Stimulated activated naive CD4-positive, alpha-beta T cell treated with Interleukin-2 at 50 U/mL for 16 hours (primary cell): ENCODE measurements around the gene DLX2.
A peak's percentile ranks its signal among the peaks of the same experiment; 100 is the strongest.

Experiments used
- DNase-seq: peaks from one replicate; lab custom pipeline; 2025; lab: John Stamatoyannopoulos, UW

The DLX2 gene

DNA sequence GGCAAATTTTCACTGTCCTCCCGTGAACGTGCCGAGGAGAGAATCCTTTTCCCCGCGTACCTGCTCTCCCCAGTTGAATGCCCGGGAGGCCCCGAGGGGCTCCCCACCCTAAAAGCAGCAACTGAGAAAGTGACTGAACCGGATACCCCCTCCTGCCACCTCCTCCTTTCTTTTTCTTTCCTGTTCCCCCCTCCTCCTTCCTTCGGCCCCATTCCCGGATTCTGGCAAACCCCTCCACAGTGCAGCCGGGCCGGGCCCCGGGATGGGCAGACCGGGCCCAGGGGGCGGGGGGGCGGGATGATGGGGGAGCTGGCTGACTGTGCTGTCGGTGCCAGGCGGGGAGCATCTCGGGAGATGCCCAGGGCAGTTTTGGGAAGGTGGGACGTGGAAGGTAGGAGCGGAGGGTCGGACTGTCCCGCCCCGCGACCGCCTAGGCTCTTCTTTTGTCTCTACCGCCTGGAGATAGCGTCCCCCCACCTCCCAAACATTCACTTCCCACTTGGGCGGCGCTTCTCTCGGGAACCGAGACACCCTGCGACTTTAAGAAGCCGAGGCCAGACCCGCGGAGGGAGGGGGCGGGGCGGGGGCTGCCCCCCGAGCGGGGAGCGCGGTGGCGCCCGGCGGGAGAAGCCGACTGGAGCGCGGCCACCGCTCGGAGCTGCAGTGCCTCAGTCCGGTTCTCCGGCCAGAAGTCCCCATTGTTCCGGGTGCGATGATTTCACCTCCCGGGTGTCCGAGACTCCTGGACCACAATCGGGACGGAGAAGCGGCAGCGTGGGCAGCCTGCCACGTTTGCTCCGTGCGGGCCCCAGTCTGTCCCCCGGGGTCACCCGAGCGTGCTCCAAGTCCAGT is 8.2 kb downstream of the DLX2 start:
- DNase-seq: no peak

DNA sequence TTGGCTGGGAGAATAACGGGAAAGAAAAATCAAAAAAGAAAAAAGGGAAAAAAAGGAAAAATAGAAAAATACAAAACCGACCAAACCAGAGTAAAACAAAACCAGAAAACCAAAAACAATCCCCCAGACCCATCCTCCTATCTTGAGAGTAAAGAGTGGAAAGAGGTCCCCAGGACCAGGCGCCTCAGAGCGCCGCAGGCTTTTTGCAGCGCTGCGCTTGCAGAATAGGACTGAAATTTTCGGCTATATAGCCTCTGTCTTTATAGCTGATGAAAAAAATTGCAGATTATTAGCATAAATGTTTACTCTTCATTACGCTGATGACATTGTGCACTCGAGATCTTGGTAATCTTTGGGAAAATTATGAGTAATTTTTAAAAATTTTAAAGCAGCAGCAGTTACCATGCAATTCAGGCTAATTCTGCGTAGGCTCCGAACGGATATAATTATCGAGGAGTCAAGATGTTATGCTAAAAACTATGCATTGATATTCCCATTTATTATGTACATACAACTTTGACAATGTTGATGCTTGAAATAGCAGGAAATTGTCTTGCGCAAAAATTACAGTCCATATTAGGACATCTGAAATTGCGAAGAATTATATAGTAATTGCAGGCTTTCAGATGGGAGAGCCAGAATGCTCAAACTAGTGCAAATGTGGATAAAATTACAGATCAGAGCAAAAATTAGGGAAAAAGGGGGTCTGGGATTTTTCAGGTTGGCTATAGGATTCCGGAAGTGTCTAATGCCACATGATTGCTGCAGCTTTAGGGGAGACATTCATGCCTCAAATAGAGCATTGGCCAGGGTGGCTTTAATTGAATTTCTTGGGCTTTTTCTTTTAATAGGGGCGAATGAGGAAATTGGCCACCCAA is 9.0 kb downstream of the DLX2 start:
- no peak for DNase-seq

DNA sequence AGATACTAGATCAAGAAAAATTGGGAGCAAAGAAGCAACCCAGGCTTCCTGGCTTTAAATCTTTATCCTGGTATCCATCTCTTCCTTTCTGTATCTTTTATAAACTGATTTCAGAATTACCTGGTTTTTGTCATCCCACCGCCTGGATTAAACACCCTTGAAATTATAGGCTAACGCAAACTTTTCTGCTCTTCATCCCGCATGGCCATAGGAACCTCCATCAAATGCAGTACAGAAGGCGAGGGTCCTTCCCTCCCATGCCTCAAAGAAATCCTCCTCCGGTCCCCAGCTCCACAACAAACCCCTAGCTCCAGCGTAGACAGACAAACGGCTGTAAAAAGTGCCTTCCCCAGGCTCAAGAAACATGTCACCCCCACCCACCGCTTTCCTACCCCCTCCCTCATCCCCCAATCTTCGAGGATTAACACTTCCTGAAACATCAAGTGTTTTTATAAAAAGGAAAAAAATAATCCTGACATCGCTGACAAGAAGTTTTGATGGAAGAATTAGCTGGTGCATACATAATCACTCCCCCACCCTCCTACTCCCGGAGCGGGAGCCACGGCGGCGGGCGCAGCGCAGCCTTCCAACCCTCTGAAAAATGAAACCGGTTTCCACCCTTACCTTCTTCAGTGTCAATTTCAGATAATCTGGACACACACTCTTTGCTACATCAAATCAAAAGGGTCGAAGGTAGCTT is 9.8 kb downstream of the DLX2 start:
- no peak for DNase-seq

DNA sequence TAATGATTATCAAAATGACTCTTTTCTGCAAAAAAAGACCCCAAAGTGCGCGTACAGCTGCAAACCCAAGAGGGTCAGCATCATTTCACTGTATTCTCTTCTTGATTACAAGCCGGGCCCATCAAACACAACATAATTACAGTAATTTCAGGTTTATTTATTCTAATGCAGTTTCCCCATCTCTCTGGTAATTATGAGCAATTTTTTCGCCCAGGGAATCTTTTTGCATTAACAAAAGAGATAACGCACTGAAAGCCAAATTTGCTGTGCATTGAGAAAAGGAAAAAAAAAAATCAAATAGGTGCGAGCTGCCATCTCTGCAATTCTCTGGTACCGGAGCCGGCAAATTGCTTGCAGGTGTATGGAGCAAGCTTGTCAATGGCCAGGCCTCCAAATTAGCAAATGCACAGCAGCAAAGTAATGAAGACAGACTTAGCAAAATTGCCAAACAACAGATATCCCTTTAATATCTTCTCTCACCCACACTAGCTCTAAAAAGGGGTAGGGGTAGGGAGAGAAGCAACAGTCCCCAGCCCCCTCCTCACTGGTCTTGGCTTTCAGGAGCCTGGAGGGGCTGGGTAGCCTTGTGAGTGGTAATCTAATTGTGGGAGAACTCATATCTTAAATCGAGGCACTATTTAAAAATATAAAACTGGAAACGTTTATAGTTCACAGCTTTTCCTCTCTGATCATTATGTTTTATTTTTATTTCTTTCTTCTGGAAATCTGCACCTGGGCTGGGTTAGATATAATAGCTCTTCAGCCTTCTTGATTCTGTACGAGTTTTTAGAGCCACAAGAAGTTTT is 10.7 kb downstream of the DLX2 start:
- no peak for DNase-seq

DNA sequence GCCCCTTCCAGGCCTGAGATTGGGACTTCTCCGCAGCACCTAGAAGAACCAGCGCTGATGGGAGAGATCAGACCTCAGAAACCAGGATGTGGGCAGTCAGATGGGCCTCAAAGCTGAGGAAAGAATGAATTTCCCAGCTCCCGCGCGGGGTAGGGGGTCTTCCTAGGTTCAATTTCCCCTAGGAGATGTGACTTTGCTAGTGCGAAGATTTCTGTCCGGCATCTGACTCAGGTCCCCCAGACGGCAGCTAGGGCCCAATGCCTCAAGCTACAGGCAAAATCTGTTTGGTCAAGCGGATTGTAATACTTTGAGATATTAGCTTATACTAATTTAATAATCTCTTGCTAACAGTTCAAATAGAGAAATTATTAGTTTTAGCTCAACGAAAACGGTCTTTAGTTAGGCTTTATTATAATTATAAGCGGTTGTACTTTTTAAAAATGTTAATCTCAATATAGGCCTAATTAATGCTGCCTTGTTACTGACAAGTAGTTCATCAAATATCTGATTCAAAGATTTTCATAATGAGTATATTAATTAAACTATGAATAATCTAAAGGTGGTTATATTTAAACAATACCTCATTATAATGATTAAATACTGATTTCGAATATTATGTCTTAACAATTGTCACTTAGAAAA is 11.6 kb downstream of the DLX2 start:
- DNase-seq: no peak

DNA sequence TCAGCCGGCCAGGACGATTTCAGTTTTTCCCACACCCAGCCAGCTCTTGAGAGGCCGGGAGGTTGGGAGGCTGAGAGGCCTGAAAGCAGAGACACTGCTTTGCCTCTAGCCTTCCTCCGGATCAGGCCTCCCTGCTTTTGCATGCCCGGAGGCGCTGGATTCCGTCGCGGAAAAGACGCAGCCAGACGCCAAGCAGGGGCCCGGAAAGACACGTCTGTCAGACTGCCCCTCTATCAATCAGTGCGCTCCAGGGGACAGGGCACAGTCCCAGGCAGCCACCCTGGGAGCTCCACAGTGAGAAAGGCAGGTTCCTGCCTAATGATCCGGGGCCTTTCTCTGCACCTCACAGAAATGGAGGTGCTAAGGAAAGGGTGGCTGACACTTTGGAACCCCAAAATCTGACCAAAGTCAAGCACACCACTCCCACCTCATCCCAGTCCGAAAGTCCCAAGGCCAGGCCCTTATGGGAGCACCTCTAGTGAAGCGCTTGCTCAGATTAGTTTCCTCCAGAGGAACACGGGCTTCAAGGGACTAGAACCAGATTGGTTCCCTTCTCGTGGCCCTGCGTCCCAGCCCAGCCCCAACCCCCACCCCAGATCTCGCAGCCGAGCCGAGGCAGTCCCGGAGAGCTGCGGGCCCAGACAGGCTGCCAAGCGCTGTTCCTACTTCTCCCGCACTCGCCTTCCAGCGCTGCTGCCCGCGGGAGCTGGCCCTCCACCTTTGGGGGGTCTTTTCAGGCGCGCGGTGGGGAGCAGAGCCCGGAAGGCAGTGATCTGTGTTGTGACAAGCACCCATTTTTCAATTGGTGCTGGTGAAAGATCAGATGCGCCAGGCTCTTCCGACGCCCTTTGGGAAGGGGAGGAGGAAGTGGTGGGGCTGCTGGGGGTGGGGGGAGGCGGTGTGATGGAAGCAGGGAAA is 12.4 kb downstream of the DLX2 start:
- DNase-seq: no peak

DNA sequence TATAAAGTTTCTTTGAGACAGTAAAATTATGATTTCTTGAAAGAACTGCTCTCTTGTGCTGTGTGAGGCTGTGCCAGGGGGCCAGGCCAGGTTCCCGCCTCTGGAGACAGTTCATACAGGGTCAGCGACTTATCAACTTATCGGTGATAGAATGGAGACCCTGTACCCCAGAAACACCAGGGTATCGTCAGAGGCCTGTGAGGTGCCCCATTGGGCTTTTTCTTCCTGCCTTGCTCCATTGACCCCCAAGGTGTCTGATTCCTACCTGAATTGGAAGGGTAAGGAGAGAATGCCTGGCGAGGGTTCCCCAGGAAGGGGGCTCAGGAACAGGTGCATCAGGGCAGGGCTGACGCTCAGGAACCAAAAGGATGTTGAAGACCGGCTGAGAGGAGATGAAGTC is 13.1 kb downstream of the DLX2 start:
- DNase-seq: no peak

DNA sequence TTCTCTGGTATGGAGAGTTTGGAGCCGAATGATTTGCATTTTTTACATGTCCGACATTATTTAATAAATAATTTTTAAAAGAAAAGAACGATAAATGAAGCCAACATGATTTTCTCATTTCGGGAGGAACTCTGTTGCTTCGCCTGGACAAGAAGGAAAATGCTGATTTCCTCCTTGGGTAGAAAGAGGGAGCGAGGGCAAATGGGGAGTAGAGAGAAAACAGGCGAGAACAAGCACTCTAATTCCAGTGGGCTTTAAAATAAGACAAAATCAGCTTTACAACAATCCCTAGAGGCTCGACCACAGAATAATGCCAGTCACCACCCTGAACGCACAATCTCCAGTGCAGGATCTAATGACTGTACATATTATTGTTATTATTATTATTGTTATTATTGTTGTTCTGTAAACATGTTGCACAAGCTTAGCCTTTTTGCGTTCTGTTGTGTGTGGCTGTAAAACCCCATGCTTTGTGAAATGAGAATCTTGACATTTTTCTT is 13.6 kb downstream of the DLX2 start:
- DNase-seq: no peak

DNA sequence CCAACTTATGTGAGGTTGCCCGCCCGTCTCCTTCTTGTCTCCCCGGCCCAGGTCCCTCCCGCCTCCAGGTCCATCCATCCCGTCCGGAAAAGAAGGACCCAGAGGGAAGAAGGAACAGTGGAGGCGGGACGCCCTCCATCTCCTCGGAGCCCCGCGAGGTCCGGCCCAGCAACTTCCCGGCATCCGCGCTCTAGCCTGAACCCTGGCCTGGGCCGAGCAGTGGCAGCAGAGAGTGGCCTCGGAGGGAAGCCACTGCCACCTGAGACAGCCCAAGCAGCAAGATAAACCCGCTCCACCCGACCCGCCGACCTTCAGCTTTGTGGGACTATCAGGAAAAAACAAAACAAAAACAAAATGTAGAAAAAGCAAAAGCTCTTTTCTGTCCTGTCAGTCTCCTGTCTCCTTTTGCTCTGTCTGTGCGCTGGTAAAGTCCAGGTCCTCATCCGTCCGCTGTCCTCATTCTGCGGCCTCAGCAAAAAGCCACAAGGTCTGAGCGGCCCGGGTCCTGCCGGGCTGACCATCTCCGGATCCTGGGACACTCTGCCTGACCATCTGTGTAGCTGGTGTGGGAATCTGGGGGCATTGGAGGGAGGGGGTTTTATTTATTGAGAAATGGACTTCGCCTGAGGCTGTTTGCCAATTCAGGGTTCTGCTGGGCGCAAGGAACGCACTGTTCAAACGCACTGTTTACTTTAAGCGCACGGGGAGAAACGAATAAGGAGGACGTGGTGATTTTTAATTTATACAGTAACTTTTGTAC is 14.3 kb downstream of the DLX2 start:
- no peak for DNase-seq

DNA sequence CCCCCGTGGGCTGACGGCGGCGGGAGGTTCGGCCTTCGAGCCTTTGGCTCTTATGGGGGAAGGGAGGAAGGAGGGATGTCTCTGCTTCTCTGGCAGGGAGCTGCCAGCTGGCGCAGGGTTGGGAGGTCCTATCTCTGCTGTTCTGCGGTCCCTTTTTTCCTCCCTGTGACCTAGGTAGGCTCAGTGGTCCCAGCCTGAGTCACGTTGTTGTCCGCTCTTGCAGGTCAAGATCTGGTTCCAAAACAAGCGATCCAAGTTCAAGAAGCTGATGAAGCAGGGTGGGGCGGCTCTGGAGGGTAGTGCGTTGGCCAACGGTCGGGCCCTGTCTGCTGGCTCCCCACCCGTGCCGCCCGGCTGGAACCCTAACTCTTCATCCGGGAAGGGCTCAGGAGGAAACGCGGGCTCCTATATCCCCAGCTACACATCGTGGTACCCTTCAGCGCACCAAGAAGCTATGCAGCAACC is 14.9 kb downstream of the DLX2 start:
- no peak for DNase-seq

DNA sequence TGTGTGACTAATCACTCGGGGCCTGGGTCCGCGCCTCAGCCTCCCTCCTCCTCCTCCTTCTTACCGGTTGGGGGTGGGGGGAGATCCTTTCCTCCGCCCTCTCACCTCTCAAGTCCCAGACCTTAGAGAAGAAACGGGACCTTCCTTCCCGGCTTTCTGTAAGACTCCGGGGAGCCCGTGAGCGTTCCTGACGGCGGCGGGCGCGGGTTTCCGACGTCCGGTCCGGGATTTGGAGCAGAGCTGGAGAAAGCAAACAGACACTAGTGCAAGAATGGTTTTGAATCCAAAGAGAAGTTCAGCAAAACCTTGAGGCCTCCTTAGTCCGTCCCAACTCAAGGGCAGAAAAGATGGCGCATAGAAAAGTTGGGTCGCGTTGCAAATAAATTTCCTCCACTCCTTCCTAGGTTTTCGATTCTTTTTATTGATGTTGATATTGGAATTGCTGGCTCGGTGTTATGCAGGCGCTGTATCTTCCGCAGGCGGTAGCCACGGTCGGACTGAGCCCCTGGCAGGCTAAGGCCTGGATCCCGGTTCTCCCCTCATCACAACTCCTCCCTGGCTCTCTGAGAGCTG is 15.4 kb downstream of the DLX2 start:
- no peak for DNase-seq

DNA sequence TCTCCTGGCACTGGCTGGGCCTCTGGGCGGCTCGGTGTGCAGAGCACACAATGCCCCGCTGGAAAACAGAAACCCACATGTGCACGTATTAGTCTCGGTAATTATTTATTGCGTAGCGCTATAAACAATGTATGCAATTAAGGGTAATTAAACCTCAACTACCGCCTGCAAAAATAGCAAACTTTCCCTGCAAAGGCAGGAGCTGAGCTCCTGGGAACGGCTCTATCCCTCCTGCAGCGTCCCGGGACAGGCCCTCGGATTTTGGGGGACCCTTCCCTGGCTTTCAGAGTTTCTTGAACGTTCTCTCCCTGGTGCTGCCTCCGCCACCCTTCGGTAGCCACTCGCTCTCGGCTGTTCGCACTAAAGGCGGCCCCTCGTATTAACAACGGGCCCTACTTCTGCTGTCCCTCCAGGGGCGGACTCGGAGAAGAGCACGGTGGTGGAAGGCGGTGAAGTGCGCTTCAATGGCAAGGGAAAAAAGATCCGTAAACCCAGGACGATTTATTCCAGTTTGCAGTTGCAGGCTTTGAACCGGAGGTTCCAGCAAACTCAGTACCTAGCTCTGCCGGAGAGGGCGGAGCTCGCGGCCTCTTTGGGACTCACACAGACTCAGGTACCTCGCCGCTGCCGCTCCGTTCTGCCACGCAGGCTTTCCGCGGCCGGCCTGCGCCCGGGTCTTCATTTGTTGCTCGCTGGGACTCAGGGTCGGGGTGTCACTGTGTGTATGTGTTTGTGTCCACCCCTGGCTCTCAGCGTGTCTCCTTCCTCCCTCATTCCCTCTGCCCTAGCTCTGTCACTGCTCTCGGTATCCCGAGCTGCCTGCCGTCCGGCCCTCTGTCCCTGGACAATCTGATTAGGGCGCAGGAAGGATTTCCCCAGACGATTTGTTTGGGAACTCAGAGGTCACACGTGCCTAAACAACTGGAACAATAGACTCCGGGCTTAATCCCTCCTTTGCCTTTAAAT is 16.2 kb downstream of the DLX2 start:
- peak; percentile 53 for DNase-seq

DNA sequence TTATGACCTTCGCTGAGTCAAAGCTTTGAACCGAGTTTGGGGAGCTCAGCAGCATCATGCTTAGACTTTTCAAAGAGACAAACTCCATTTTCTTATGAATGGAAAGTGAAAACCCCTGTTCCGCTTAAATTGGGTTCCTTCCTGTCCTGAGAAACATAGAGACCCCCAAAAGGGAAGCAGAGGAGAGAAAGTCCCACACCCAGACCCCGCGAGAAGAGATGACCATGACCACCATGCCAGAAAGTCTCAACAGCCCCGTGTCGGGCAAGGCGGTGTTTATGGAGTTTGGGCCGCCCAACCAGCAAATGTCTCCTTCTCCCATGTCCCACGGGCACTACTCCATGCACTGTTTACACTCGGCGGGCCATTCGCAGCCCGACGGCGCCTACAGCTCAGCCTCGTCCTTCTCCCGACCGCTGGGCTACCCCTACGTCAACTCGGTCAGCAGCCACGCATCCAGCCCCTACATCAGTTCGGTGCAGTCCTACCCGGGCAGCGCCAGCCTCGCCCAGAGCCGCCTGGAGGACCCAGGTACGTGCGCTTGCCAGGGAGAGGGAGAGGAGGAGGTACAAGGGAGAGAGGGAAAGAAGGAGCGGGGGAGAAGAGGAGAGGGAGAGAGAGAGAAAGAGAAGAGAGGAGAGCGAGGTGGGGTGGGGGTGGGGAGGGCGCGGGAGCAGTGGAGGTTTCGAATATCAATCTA is 17.1 kb downstream of the DLX2 start, which contains the start of gene DLX1:
DLX1 (plus strand) TSS at position 48 of the 700 bp plus-strand sequence; CDS start at position 219, 171 bp downstream.
- no peak for DNase-seq

DNA sequence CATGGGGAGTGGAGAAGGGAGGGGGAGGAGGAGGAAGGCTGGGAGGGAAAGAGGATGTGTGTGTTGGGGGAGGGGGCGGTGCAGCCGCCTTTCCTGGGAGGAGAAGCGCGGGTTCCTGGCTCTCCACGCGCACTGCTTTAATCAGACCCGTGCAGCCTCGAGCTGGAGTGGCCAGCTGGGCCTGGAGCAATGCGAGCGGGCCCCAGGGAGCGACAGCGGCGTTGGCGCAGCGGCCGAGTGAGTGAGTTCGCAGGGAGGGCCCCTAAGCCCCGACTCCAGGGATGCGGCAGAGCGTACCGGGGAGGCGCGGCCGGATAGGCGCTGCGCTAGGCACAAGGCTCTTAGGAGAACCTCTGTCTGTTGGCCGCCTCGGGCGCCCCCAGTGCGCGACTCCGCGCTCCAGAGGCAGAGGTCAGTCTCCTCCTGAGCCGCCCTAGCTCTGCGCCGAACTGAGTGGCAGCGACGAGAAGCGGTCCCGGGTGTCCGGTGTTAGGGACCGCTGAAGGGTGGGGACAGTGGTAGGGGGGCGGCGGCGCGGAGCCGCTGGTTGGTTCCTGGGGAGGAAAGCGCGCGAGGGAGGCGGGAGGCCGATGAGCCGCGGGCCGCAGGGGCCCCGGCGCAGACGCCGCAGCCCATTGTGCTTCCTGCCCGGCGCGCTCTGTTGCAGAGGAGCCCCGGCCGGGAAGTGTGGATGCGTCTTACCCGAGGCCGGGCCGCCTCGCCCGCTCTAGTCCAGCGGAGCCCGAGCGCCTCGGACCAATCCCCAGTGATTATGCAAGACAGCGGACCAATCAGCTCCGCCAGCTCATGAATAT is 17.8 kb downstream of the DLX2 start:
- peak; percentile 38 for DNase-seq

DNA sequence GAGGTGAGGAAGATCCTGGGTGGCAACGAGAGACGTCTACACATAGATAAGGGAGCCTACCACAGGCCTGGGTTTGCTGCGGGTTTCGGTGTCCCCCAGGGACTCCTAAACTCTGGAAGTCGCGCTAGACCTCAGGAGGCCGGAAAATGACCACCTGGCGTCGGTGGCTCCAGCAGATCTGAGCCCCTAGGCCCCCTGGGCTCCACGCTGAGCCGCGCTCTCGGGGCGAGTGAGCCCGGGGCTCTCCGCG is 18.4 kb downstream of the DLX2 start:
- DNase-seq: no peak
